ENCODE data around the gene MOB3B. TPM values are rescaled to one million over a fixed set of nuclear protein-coding genes. Genes with fewer than 3 reads are reported as not detected.

Gene MOB3B
- total RNA-seq, 1 donor from 2014 or later = 17.8 TPM

DNA sequence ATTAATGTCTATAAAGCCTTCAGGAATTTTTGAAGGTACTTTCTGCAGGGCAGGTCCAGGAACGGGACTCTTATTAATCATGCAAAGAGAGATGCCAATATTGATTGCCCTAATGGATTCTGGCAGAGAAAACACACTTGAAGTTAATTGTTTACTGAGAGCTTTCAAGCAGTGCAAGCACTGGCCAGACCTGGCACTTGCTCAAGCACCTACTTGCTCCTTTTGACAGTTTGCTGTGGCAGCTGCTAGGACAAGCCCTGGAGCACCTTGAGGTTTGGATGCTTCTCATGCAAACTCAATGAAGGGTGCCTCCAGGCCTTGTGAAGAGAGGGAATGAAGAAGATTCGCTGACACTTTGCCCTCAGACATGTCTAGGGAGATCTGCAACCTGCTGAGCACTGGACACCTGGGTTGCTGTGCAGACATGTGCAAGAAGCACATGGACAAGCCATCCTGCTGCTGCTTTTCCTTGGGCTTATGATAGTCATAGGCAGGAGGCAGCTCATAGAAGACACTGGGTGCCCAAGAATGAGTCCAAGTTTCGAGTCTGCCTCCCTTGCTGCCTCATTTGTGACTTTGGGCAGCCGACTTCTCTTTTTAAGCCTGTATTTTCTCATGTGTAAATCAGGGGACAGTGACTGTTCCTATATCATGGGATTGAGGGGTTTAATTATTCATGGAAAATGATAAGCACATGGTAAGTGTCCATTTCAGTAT, 143.8 kb downstream of the MOB3B start:
- H3K27ac ChIP-seq = no peak overlapping the region
- ATAC-seq (peak; percentile 70), DNase-seq (peak; percentile 69)
- H3K27me3 ChIP-seq = no peaks in the 10 kb centered on the region
- no peaks in the 10 kb centered on the region for H3K9me3 ChIP-seq
- no peak overlapping the region for H3K4me3 ChIP-seq
- TF ChIP-seq, protein P1, sequence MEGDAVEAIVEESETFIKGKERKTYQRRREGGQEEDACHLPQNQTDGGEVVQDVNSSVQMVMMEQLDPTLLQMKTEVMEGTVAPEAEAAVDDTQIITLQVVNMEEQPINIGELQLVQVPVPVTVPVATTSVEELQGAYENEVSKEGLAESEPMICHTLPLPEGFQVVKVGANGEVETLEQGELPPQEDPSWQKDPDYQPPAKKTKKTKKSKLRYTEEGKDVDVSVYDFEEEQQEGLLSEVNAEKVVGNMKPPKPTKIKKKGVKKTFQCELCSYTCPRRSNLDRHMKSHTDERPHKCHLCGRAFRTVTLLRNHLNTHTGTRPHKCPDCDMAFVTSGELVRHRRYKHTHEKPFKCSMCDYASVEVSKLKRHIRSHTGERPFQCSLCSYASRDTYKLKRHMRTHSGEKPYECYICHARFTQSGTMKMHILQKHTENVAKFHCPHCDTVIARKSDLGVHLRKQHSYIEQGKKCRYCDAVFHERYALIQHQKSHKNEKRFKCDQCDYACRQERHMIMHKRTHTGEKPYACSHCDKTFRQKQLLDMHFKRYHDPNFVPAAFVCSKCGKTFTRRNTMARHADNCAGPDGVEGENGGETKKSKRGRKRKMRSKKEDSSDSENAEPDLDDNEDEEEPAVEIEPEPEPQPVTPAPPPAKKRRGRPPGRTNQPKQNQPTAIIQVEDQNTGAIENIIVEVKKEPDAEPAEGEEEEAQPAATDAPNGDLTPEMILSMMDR (IDR thresholded peaks at IDR 0.05) = no peak
- H3K4me1 ChIP-seq = peaks cover 17% of the 10 kb centered on the region
- intact Hi-C loops (cut with DNase I) = no loop called here
- H3K36me3 ChIP-seq = no peaks in the 10 kb centered on the region

DNA sequence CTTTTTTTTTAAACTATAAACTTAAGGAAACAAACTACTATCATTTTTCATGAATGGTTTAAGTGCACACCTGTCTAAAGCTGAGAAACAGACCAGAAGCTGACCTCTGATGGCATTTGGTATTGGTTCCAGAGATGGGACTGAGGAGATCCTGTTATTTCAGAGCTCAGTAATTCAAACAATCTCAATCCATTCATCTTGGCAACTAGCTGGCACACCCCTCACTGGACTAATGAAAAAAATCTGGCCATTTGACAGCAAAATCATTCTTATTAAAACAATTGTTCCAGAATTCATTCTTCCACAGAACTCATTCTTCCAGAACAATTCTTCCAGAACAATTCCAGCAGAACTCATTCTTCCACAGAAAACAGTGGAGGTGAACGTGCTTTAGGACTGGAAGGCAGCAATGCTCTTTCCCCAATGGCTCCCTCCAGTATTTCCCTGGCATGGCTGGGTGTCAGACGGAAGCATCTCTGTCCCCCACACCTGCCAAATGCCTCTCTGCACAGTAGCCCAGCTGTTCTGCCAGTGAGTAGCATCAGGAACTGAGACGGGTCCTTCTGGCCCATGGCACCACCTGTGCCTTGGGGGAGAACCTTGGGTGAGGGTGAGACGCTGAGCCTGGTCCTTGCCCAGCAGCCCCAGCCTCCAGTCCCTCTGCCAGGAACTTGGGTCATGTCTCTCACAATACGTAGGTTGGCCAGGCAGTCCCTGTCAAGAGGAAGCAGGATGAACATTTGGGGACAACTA, 145.2 kb downstream of the MOB3B start:
- intact Hi-C loops (cut with DNase I) = no loop called here

DNA sequence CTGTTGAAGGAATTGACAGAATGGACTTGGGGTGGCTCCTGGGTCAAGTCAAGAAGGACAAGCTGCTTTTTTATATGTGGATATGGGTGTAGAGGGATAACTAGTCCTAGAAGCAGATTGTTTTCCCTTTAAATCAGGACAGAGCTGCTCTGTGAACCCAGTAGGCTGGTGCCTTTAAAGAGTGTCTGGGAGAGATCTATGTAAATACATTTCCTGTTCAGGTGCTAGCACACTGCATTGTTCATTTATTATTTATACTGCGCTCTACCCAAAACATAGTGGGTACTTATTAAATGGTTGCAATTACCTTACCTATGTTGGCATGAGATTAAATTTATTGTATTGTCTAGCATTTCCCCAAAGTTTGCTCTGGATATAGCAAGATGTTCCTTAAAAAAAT, 146.1 kb downstream of the MOB3B start:
- no peak overlapping the region for H3K27ac ChIP-seq
- intact Hi-C loops (cut with DNase I) = no loop called here
- no peaks in the 10 kb centered on the region for H3K27me3 ChIP-seq
- H3K4me3 ChIP-seq = no peak overlapping the region
- no peaks in the 10 kb centered on the region for H3K36me3 ChIP-seq
- no peak for DNase-seq
- TF ChIP-seq, protein P1 (IDR thresholded peaks at IDR 0.05) = no peak
- H3K4me1 ChIP-seq = peaks cover 30% of the 10 kb centered on the region
- no peak for ATAC-seq
- no peaks in the 10 kb centered on the region for H3K9me3 ChIP-seq

More for the DNA sequence above, 145.2 kb downstream of the MOB3B start:
- no peak overlapping the region for H3K4me3 ChIP-seq
- DNase-seq (peak; percentile 56), ATAC-seq (no peak)
- no peaks in the 10 kb centered on the region for H3K27me3 ChIP-seq
- H3K36me3 ChIP-seq = no peaks in the 10 kb centered on the region
- no peaks in the 10 kb centered on the region for H3K9me3 ChIP-seq
- H3K27ac ChIP-seq = no peak overlapping the region
- peaks cover 24% of the 10 kb centered on the region for H3K4me1 ChIP-seq
- TF ChIP-seq, protein P1 (IDR thresholded peaks at IDR 0.05) = no peak

DNA sequence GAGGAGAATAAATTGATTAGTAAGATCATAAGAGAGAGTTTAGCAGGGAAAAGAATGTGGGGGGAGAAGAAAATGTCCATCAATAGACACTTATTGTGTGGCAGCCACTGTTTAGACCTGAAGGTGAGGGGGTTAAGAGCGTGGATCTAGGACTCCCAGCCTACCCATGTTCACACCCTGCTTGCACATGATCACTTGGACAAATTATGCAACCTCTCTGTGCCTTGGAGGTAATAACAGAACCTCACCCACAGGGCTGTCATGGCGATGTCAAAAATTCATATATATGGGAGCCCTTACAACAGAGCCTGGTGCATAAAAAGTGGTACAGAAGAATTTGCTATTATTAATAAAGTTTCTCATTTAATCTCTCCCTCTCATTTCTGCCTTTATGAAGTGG, 146.6 kb downstream of the MOB3B start:
- Histone ChIP-seq H3K36me3 (no peaks in the 10 kb centered on the region), H3K27ac (no peak overlapping the region), H3K4me3 (no peak overlapping the region), H3K4me1 (peaks cover 30% of the 10 kb centered on the region), H3K27me3 (no peaks in the 10 kb centered on the region), H3K9me3 (no peaks in the 10 kb centered on the region)
- ATAC-seq (peak; percentile 55), DNase-seq (no peak)
- intact Hi-C loops (cut with DNase I) = no loop called here
- TF ChIP-seq, protein P1 (IDR thresholded peaks at IDR 0.05) = no peak

DNA sequence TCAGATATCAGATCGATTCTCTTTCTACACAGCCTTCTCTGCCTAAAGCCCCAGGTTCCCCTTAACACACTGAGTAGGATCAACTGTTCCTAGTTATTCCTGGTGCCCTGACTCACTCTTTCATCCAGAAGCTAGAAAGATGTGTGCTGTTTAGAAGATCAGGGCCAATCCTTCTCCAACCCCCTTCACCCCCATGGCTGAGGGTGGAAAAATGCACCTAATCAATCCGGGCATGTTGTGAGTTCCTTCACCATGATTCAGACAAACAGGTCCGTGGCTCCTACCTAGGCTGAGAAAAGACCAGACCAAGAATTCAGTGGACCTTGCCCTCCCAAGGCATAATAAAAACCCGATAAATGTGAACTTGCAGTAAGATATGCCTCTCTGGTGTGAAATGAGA, 147.3 kb downstream of the MOB3B start:
- DNase-seq (no peak), ATAC-seq (no peak)
- H3K4me3 ChIP-seq = no peak overlapping the region
- no peak overlapping the region for H3K27ac ChIP-seq
- H3K9me3 ChIP-seq = no peaks in the 10 kb centered on the region
- H3K27me3 ChIP-seq = no peaks in the 10 kb centered on the region
- peaks cover 30% of the 10 kb centered on the region for H3K4me1 ChIP-seq
- intact Hi-C loops (cut with DNase I) = no loop called here
- TF ChIP-seq, protein P1 (IDR thresholded peaks at IDR 0.05) = no peak
- H3K36me3 ChIP-seq = no peaks in the 10 kb centered on the region

All from upper lobe of right lung (tissue), 1 donor.